HUES48 (cell line): ENCODE data around the gene PSMC4.

Experiments
- H3K27ac ChIP-seq: one replicate; pipeline ENCODE4 v1.7.0; 2013; ENCODE audit warnings: low read depth, low read length, inconsistent platforms
- H3K27me3 ChIP-seq: 2 replicates; pipeline ENCODE4 v1.6.1; 2013; ENCODE audit warnings: mild to moderate bottlenecking, low read length; ENCODE audit not compliant: control insufficient read depth, insufficient read depth
- H3K36me3 ChIP-seq: 2 replicates; pipeline ENCODE4 v1.6.1; 2013; ENCODE audit warnings: low read length; ENCODE audit not compliant: control insufficient read depth, insufficient read depth
- H3K4me1 ChIP-seq: 2 replicates; pipeline ENCODE4 v1.6.1; 2013; ENCODE audit warnings: mild to moderate bottlenecking, low read length; ENCODE audit not compliant: control insufficient read depth, insufficient read depth
- H3K4me3 ChIP-seq: 2 replicates; pipeline ENCODE4 v1.5.1; 2013; ENCODE audit warnings: mild to moderate bottlenecking, low read depth, low read length
- H3K9ac ChIP-seq: 2 replicates; pipeline ENCODE4 v1.6.1; 2013; ENCODE audit warnings: mild to moderate bottlenecking, low read depth, low read length, moderate library complexity
- H3K9me3 ChIP-seq: 2 replicates; pipeline ENCODE4 v1.6.1; 2013; ENCODE audit warnings: low read length; ENCODE audit not compliant: control insufficient read depth, insufficient read depth

PSMC4 gene

GRCh38 chr19:39968789-39969188 is 2.2 kb upstream of the PSMC4 start:
- Histone ChIP-seq H3K27ac (no peak overlapping the region), H3K9me3 (no peaks in the 10 kb centered on the region), H3K4me3 (no peak overlapping the region)

DNA sequence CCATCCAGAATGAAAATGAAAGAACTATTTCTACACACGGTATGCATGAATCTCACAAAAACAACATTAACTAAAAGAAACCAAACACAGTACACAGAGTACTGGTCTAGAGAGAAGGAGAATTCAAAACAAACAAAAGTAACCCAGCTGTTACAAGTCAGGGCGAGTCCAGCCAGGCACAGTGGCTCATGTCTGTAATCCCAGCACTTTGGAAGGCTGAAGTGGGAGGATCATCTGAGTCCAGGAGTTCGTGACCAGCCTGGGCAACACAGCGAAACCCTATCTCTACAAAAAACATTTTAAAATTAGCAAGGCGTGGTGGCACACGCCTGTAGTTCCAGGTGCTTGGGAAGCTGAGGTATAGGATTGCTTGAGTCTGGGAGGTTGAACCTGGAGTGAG is 1.7 kb upstream of the PSMC4 start:
- peaks cover 22% of the 10 kb centered on the region for H3K36me3 ChIP-seq
- no peaks in the 10 kb centered on the region for H3K9me3 ChIP-seq
- no peak overlapping the region for H3K9ac ChIP-seq
- peaks cover 3% of the 10 kb centered on the region; the same call in 1 of the 2 replicates for H3K4me1 ChIP-seq
- H3K27me3 ChIP-seq, result no peaks in the 10 kb centered on the region
- H3K27ac ChIP-seq, result no peak overlapping the region
- no peak overlapping the region for H3K4me3 ChIP-seq

More at GRCh38 chr19:39968789-39969188, 2.2 kb upstream of the PSMC4 start:
- Histone ChIP-seq H3K27me3 (no peaks in the 10 kb centered on the region), H3K36me3 (peaks cover 18% of the 10 kb centered on the region), H3K9ac (no peak overlapping the region), H3K4me1 (peaks cover 3% of the 10 kb centered on the region; the same call in 1 of the 2 replicates)

DNA sequence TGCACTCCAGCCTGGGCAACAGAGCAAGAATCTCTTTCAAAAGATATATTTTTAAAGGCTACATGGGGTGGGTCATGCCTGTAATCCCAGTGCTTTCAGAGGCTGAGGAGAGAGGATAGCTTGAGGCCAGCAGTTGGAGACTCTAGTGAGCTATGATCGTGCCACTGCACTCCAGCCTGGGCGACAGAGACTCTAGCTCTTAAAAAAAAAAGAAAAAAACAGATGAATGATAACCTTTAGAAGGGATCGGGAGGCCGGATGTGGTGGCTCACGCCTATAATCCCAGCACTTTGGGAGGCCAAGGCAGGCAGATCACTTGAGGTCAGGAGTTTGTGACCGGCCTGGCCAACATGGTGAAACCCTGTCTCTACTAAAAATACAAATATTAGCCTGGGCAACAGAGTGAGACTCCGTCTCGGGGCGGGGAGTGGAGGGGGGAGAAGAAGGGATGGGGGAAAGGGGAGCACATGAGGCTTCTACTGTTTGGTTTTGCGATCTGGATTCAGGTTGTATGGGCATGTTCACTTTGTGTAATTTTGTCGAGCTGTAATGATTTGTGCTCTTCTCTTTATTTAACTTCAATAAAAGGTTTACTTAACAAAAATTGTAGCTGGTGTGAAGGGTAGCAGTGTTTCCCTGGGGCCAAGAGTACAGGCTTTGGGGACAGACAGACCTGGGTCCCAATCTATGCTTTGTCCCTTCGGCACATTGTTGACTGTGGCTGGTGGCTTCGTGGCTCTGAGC is 1.1 kb upstream of the PSMC4 start:
- Histone ChIP-seq H3K27me3 (no peaks in the 10 kb centered on the region), H3K27ac (no peak overlapping the region), H3K9ac (peak overlapping the region; percentile 53), H3K36me3 (peaks cover 28% of the 10 kb centered on the region), H3K9me3 (no peaks in the 10 kb centered on the region), H3K4me3 (peak overlapping the region; percentile 87), H3K4me1 (peaks cover 3% of the 10 kb centered on the region; the same call in 1 of the 2 replicates)

GRCh38 chr19:39970425-39970674 is 615 bp upstream of the PSMC4 start:
- H3K27ac ChIP-seq, result peak overlapping the region; percentile 30
- H3K9me3 ChIP-seq, result no peaks in the 10 kb centered on the region
- peaks cover 32% of the 10 kb centered on the region for H3K36me3 ChIP-seq
- H3K4me1 ChIP-seq, result peaks cover 3% of the 10 kb centered on the region; the same call in 1 of the 2 replicates
- H3K27me3 ChIP-seq, result no peaks in the 10 kb centered on the region
- peak overlapping the region; percentile 53 for H3K9ac ChIP-seq
- peak overlapping the region; percentile 87 for H3K4me3 ChIP-seq

- peak overlapping the region; percentile 53 for H3K27ac ChIP-seq
- H3K27me3 ChIP-seq, result no peaks in the 10 kb centered on the region
- H3K9me3 ChIP-seq, result no peaks in the 10 kb centered on the region
- peak overlapping the region; percentile 68 for H3K9ac ChIP-seq
- H3K36me3 ChIP-seq, result peaks cover 37% of the 10 kb centered on the region
- H3K4me3 ChIP-seq, result peak overlapping the region; percentile 87
- H3K4me1 ChIP-seq, result peaks cover 3% of the 10 kb centered on the region; the same call in 1 of the 2 replicates
Measured at GRCh38 chr19:39971380-39972035, 543 bp downstream of the PSMC4 start.

- no peaks in the 10 kb centered on the region for H3K27me3 ChIP-seq
- no peak overlapping the region for H3K27ac ChIP-seq
- no peak overlapping the region for H3K9ac ChIP-seq
- H3K9me3 ChIP-seq, result no peaks in the 10 kb centered on the region
- peaks cover 62% of the 10 kb centered on the region for H3K36me3 ChIP-seq
- H3K4me1 ChIP-seq, result peaks cover 3% of the 10 kb centered on the region; the same call in 1 of the 2 replicates
- H3K4me3 ChIP-seq, result no peak overlapping the region
Measured at GRCh38 chr19:39974377-39975155, 3.6 kb downstream of the PSMC4 start.

DNA sequence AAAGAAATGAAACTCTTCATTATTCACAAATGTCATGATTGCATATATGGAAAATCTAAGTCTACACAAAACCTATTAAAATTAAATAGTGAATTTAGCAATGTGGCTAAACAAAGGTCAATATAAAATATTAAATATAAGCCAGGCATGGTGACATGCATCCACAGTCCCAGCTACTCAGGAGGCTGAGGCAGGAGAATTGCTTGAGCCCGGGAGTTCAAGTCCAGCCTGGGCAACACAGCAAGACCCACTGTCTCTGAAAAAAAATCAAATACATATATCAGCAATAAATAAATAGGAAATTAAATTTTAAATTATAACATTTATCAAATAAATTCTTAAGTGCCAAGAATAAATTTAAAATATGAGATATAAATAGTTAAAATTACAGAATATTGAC is 11.9 kb downstream of the PSMC4 start:
- Histone ChIP-seq H3K27ac (no peak overlapping the region), H3K9ac (no peak overlapping the region), H3K27me3 (no peaks in the 10 kb centered on the region), H3K4me1 (no peaks in the 10 kb centered on the region), H3K36me3 (peaks cover 56% of the 10 kb centered on the region), H3K9me3 (peaks cover 12% of the 10 kb centered on the region; the same call in 1 of the 2 replicates), H3K4me3 (no peak overlapping the region)

- no peaks in the 10 kb centered on the region for H3K4me1 ChIP-seq
- H3K9me3 ChIP-seq, result peaks cover 12% of the 10 kb centered on the region; the same call in 1 of the 2 replicates
- H3K36me3 ChIP-seq, result peaks cover 47% of the 10 kb centered on the region
- H3K4me3 ChIP-seq, result no peak overlapping the region
- no peak overlapping the region for H3K27ac ChIP-seq
- no peaks in the 10 kb centered on the region for H3K27me3 ChIP-seq
- H3K9ac ChIP-seq, result no peak overlapping the region
Measured at GRCh38 chr19:39983695-39984300, 12.8 kb downstream of the PSMC4 start.

DNA sequence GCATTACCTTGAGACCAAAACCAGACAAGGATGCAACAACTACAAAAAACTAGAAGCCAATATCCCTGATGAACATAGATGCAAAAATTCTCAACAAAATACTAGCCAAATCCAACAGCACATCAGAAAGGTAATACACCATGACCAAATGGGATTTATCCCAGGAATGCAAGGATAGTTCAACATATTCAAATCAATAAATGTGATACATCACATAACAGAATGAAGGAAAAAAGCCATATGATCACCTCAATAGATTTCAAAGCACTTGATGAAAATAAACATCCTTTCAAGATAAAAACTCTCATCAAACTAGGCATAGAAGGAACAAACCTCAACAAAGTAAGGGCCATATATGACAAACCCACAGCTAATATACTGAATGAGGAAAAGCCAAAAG is 15.7 kb downstream of the PSMC4 start:
- Histone ChIP-seq H3K4me3 (no peak overlapping the region), H3K9ac (no peak overlapping the region), H3K36me3 (peaks cover 19% of the 10 kb centered on the region), H3K27me3 (no peaks in the 10 kb centered on the region), H3K9me3 (peaks cover 12% of the 10 kb centered on the region; the same call in 1 of the 2 replicates), H3K4me1 (no peaks in the 10 kb centered on the region), H3K27ac (no peak overlapping the region)

GRCh38 chr19:39987167-39987566 is 16.2 kb downstream of the PSMC4 start:
- Histone ChIP-seq H3K36me3 (peaks cover 15% of the 10 kb centered on the region), H3K4me1 (no peaks in the 10 kb centered on the region), H3K9ac (no peak overlapping the region), H3K27me3 (no peaks in the 10 kb centered on the region), H3K4me3 (no peak overlapping the region), H3K9me3 (peaks cover 12% of the 10 kb centered on the region; the same call in 1 of the 2 replicates), H3K27ac (no peak overlapping the region)
